ENCODE results near the gene GFRA4. TPM values are rescaled to one million over a fixed set of nuclear protein-coding genes. Genes with fewer than 3 reads are reported as not detected.

Gene GFRA4
- polyA plus RNA-seq, 2 of the 4 experiments (the other 2 are of a cell fraction), result not detected

DNA sequence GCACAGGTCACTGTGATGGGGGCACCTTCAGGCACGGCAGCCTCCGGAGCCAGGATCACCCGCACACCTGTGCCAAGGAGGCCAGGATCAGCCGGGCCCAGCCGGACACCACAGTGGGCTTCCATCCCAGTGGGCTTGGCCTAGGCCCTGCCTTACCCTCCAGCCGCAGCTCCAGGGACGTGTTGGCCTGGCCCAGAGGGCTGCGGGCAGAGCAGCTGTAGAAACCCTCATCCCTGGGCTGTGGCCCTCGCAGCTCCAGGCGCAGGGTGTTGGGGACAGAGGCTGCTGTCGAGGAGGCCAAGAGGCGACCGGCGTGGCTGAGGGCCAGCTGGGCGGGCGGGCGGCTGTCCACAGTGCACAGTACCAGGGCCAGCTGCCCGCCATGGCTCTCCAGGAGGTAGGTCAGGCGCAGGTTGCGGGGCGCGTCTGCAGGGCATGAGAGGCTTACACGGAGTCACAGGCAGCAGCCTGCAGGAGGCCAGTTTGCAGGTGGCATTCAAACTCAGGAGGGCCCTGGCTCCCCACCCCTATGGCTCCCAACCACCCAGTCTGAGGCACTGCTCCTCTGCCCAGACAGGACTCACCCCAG, 29.6 kb upstream of the GFRA4 start:
- DNase-seq (ENCODE audit: low read depth in 1 of 2, low spot score in 1 of 2) (no peak), ATAC-seq (peak; percentile 2 to 10; a peak in 2 of 6 replicates), FAIRE-seq (no peak)
- Histone ChIP-seq H3K27ac (no peak overlapping the region), H3K4me2 (no peak overlapping the region), H3K4me1 (no peaks in the 10 kb centered on the region), H3K4me3 (no peak overlapping the region), H3K9me3 (0 out of 3 replicates have a peak, but pooled peaks cover 2% of the 10 kb centered on the region)
- CTCF ChIA-PET, result interaction anchor here (1.6 to 61.5 kb wide), 5 partner anchors 8 to 393 kb away, joined by 4 to 2233 read pairs (median 5); partner anchors contain the start of genes ADAM33, ADISSP, HSPA12B and SIGLEC1
- TF ChIP-seq, protein P1, sequence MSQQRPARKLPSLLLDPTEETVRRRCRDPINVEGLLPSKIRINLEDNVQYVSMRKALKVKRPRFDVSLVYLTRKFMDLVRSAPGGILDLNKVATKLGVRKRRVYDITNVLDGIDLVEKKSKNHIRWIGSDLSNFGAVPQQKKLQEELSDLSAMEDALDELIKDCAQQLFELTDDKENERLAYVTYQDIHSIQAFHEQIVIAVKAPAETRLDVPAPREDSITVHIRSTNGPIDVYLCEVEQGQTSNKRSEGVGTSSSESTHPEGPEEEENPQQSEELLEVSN (IDR thresholded peaks at IDR 0.05; ENCODE audit: borderline replicate concordance, low read depth), result no peak
- TF ChIP-seq, protein P2, sequence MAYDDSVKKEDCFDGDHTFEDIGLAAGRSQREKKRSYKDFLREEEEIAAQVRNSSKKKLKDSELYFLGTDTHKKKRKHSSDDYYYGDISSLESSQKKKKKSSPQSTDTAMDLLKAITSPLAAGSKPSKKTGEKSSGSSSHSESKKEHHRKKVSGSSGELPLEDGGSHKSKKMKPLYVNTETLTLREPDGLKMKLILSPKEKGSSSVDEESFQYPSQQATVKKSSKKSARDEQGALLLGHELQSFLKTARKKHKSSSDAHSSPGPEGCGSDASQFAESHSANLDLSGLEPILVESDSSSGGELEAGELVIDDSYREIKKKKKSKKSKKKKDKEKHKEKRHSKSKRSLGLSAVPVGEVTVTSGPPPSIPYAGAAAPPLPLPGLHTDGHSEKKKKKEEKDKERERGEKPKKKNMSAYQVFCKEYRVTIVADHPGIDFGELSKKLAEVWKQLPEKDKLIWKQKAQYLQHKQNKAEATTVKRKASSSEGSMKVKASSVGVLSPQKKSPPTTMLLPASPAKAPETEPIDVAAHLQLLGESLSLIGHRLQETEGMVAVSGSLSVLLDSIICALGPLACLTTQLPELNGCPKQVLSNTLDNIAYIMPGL (CRISPR knock-in tag; IDR thresholded peaks at IDR 0.05; ENCODE audit: borderline replicate concordance), result no peak
- no peak for TF ChIP-seq RAD21 (conservative IDR thresholded peaks at IDR 0.05 in 1 of 2, IDR thresholded peaks at IDR 0.05 in 1 of 2)
- no peak for TF ChIP-seq SREBF2 (IDR thresholded peaks at IDR 0.05)
- TF ChIP-seq HOXB13 (CRISPR knock-in tag; IDR thresholded peaks at IDR 0.05; ENCODE audit: low read depth), result no peak
- no peak for TF ChIP-seq HEYL (CRISPR knock-in tag; IDR thresholded peaks at IDR 0.05)
- TF ChIP-seq EHMT2 (IDR thresholded peaks at IDR 0.05; ENCODE audit: low read depth), result no peak
- no peak for TF ChIP-seq CHD4 (IDR thresholded peaks at IDR 0.05; ENCODE audit: borderline replicate concordance)
- TF ChIP-seq PHF8 (IDR thresholded peaks at IDR 0.05; ENCODE audit: borderline replicate concordance, low read depth), result no peak
- no peak for TF ChIP-seq FOXS1 (CRISPR knock-in tag; IDR thresholded peaks at IDR 0.05)
- POLR2A ChIA-PET, result no interaction called here
- WGBS (ENCODE audit: missing lambda C conversion rate), result 65% methylated on average over 14 of the region's 23 CpGs

DNA sequence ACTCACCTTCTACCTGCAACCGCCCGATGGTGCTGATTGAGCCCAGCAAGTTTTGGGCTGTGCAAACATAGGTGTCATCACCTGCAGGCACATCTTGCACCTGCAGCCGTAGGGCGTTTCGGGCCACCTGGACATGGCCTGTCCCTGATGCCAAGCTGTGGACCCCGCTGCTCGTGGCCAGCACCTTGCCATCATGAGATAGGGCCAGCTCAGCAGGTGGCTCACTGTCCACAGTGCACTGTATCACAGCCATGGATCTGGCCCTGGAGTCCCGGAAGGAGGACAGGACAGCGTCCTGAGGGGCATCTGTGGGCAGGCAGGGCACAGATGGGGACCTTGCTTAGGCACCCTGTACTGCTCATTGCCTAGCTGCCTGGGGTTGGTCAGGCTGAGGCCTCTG, 28.7 kb upstream of the GFRA4 start:
- POLR2A ChIA-PET, result no interaction called here
- TF ChIP-seq, protein P1 (IDR thresholded peaks at IDR 0.05; ENCODE audit: borderline replicate concordance, low read depth), result no peak
- TF ChIP-seq MAFK (IDR thresholded peaks at IDR 0.05; ENCODE audit: partially characterized antibody) (no peak), TFCP2L1 (CRISPR knock-in tag; IDR thresholded peaks at IDR 0.05) (no peak), RCOR1 (IDR thresholded peaks at IDR 0.05; ENCODE audit: low read depth, low read length) (no peak), HOXA7 (CRISPR knock-in tag; IDR thresholded peaks at IDR 0.05) (no peak), EHF (CRISPR knock-in tag; IDR thresholded peaks at IDR 0.05) (no peak), FOSL2 (IDR thresholded peaks at IDR 0.05) (no peak), FOSL2 (CRISPR knock-in tag; IDR thresholded peaks at IDR 0.05) (no peak), PHF8 (IDR thresholded peaks at IDR 0.05; ENCODE audit: borderline replicate concordance, low read depth) (no peak), CHD4 (IDR thresholded peaks at IDR 0.05; ENCODE audit: borderline replicate concordance) (no peak), NFE2L2 (conservative IDR thresholded peaks at IDR 0.05; ENCODE audit: low read length) (no peak), ZNF302 (CRISPR knock-in tag; IDR thresholded peaks at IDR 0.05) (no peak), TP53 (CRISPR knock-in tag; IDR thresholded peaks at IDR 0.05) (no peak), CBX8 (IDR thresholded peaks at IDR 0.05) (no peak), MAZ (IDR thresholded peaks at IDR 0.05; ENCODE audit: borderline replicate concordance, low read depth, low read length) (no peak), RFX5 (IDR thresholded peaks at IDR 0.05) (no peak), ZC3H11A (IDR thresholded peaks at IDR 0.05) (no peak)
- TF ChIP-seq, protein P3, sequence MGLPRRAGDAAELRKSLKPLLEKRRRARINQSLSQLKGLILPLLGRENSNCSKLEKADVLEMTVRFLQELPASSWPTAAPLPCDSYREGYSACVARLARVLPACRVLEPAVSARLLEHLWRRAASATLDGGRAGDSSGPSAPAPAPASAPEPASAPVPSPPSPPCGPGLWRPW (IDR thresholded peaks at IDR 0.05), result no peak
- TF ChIP-seq, protein P4, sequence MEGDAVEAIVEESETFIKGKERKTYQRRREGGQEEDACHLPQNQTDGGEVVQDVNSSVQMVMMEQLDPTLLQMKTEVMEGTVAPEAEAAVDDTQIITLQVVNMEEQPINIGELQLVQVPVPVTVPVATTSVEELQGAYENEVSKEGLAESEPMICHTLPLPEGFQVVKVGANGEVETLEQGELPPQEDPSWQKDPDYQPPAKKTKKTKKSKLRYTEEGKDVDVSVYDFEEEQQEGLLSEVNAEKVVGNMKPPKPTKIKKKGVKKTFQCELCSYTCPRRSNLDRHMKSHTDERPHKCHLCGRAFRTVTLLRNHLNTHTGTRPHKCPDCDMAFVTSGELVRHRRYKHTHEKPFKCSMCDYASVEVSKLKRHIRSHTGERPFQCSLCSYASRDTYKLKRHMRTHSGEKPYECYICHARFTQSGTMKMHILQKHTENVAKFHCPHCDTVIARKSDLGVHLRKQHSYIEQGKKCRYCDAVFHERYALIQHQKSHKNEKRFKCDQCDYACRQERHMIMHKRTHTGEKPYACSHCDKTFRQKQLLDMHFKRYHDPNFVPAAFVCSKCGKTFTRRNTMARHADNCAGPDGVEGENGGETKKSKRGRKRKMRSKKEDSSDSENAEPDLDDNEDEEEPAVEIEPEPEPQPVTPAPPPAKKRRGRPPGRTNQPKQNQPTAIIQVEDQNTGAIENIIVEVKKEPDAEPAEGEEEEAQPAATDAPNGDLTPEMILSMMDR (IDR thresholded peaks at IDR 0.05), result no peak
- Histone ChIP-seq H3K4me2 (no peak overlapping the region), H3K9me3 (0 out of 3 replicates have a peak, but pooled peaks cover 2% of the 10 kb centered on the region), H3K27ac (no peak overlapping the region), H3K4me3 (no peak overlapping the region), H3K4me1 (peaks cover 4% of the 10 kb centered on the region; the same call in 2 of the 3 replicates)
- CTCF ChIA-PET, result interaction anchor here (1.6 to 61.5 kb wide), 4 partner anchors 9 to 46 kb away, joined by 4 to 2233 read pairs (median 96); partner anchors contain the start of genes ADAM33, ADISSP, HSPA12B and SIGLEC1
- FAIRE-seq, result no peak
- no peak for DNase-seq (ENCODE audit: low read depth in 1 of 2, low spot score in 1 of 2)
- 75% methylated on average over 7 of the region's 9 CpGs for WGBS (ENCODE audit: missing lambda C conversion rate)
- 0 out of 6 replicates have a peak, but pooled peaks of 1 of the 2 experiments have one; percentile 11 for ATAC-seq
